Hematopoietic multipotent progenitor cell treated with erythropoietin and hydrocortisone succinate and interleukin-3 and kit ligand, for 6 days (in vitro differentiated cells): ENCODE data around the gene GPR42.
"Not testable (repeated sequence)": the region's sequence is repeated elsewhere in the genome, so short reads cannot be mapped to it uniquely, and the experiment has no call there.

Source experiments
- DNase-seq: peaks from one replicate; pipeline ENCODE4 v3.0.0-alpha.2; 2015

GPR42 gene

GRCh38 chr19:35397064-35397463 is 26.2 kb downstream of the GPR42 start:
- DNase-seq, result no peak

- DNase-seq, result no peak
Measured at GRCh38 chr19:35398570-35398969, 27.7 kb downstream of the GPR42 start.

- DNase-seq, result no peak
Measured at GRCh38 chr19:35399231-35399630, 28.4 kb downstream of the GPR42 start.

- no peak for DNase-seq
Measured at GRCh38 chr19:35399948-35400772, 29.3 kb downstream of the GPR42 start.

GRCh38 chr19:35400773-35401100 is 29.9 kb downstream of the GPR42 start:
- no peak for DNase-seq

GRCh38 chr19:35401416-35401815 is 30.5 kb downstream of the GPR42 start:
- DNase-seq, result not testable (repeated sequence)

- peak; percentile 82 for DNase-seq
Measured at GRCh38 chr19:35403116-35403760, 32.4 kb downstream of the GPR42 start.

GRCh38 chr19:35404879-35405622 is 34.2 kb downstream of the GPR42 start:
- DNase-seq, result no peak

GRCh38 chr19:35407619-35408018 is 36.8 kb downstream of the GPR42 start:
- DNase-seq, result no peak

GRCh38 chr19:35408284-35409171 is 37.7 kb downstream of the GPR42 start:
- no peak for DNase-seq

- peak; percentile 16 for DNase-seq
Measured at GRCh38 chr19:35409191-35409590, 38.3 kb downstream of the GPR42 start.

- DNase-seq, result no peak
Measured at GRCh38 chr19:35410487-35410886, 39.6 kb downstream of the GPR42 start.

- no peak for DNase-seq
Measured at GRCh38 chr19:35414442-35414841, 43.6 kb downstream of the GPR42 start.

- no peak for DNase-seq
Measured at GRCh38 chr19:35416331-35416730, 45.5 kb downstream of the GPR42 start.

GRCh38 chr19:35417278-35417677 is 46.4 kb downstream of the GPR42 start:
- DNase-seq, result no peak

GRCh38 chr19:35417713-35418534 is 47.1 kb downstream of the GPR42 start:
- DNase-seq, result no peak

GRCh38 chr19:35419046-35419445 is 48.2 kb downstream of the GPR42 start:
- no peak for DNase-seq

- DNase-seq, result no peak
Measured at GRCh38 chr19:35419805-35420204, 48.9 kb downstream of the GPR42 start.

- no peak for DNase-seq
Measured at GRCh38 chr19:35421362-35421761, 50.5 kb downstream of the GPR42 start.
